HG03354 (cell line): ENCODE data around the gene COL1A1.
A peak's percentile ranks its signal among the peaks of the same experiment; 100 is the strongest.

Experiments
- ATAC-seq: cut with Tn5 transposase; IDR thresholded peaks from one replicate; pipeline ENCODE4 v1.9.1; 2021; ENCODE audit warnings: mild to moderate bottlenecking; ENCODE audit not compliant: unreplicated experiment, poor library complexity, severe bottlenecking

Gene COL1A1

GRCh38 chr17:50189550-50190292 is 11.7 kb downstream of the COL1A1 start:
- no peak for ATAC-seq

GRCh38 chr17:50188921-50189549 is 12.4 kb downstream of the COL1A1 start:
- ATAC-seq = no peak

GRCh38 chr17:50188531-50188920 is 12.9 kb downstream of the COL1A1 start:
- no peak for ATAC-seq

GRCh38 chr17:50187751-50188530 is 13.5 kb downstream of the COL1A1 start:
- ATAC-seq = no peak

- no peak for ATAC-seq
Measured at GRCh38 chr17:50187394-50187725, 14.1 kb downstream of the COL1A1 start.

- ATAC-seq = no peak
Measured at GRCh38 chr17:50186661-50187393, 14.6 kb downstream of the COL1A1 start.

- no peak for ATAC-seq
Measured at GRCh38 chr17:50185631-50186471, 15.6 kb downstream of the COL1A1 start.

GRCh38 chr17:50184611-50185398 is 16.6 kb downstream of the COL1A1 start:
- ATAC-seq = no peak

GRCh38 chr17:50184064-50184463 is 17.4 kb downstream of the COL1A1 start:
- no peak for ATAC-seq

- ATAC-seq = no peak
Measured at GRCh38 chr17:50183421-50183994, 17.9 kb downstream of the COL1A1 start.

- no peak for ATAC-seq
Measured at GRCh38 chr17:50182783-50183420, 18.5 kb downstream of the COL1A1 start.

GRCh38 chr17:50181591-50182560 is 19.6 kb downstream of the COL1A1 start:
- ATAC-seq = no peak

- no peak for ATAC-seq
Measured at GRCh38 chr17:50181144-50181543, 20.3 kb downstream of the COL1A1 start.

GRCh38 chr17:50180620-50181019 is 20.8 kb downstream of the COL1A1 start:
- ATAC-seq = no peak

- ATAC-seq = no peak
Measured at GRCh38 chr17:50180111-50180510, 21.3 kb downstream of the COL1A1 start.

- peak; percentile 67 for ATAC-seq
Measured at GRCh38 chr17:50177983-50178834, 23.2 kb downstream of the COL1A1 start.
